DND-41 (cell line): ENCODE results near the gene TMEM14A.

Source experiments
- EZH2 ChIP-seq: IDR thresholded peaks from 3 replicates; pipeline ENCODE4 v1.6.1; 2012; ENCODE audit warnings: borderline replicate concordance, low read depth, mild to moderate bottlenecking, moderate library complexity, low read length, inconsistent platforms; ENCODE audit not compliant: severe bottlenecking
- TF ChIP-seq, protein P1 (sequence below): IDR thresholded peaks from 2 replicates; pipeline ENCODE4 v1.5.1; 2012; ENCODE audit warnings: borderline replicate concordance, low read length, moderate library complexity, mild to moderate bottlenecking; ENCODE audit not compliant: poor library complexity, severe bottlenecking; ENCODE audit errors: extremely low read depth

DNA sequence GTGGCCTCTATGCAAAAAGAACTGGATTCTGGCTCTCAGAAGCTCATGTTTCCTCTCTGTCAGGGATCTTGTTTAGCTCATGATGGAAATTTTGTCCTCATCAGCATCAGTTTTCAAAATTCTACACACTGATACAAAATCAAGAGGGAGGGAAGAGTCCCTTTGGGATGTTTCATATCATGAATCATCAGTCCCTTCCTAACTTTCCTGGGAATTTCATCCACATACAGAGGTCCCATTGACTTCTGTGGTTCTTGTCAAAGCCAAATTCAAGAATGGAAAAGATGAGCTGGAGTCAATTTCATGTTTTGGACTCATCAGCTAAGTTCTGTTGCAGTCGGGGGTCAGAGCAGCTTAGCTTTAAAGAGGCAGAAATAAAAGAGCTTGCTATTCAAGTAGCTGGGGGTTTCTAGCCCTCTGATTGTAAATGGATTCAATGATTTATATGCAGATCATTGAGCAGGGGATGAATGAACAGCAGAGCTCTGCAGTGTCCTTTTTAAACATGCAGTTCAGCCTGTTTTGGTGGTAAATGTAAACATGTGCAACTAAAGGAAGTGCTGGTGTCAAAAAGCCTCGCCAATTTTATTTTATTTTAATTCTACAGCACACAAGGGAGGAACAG, 21.3 kb upstream of the TMEM14A start:
- TF ChIP-seq, protein P1, sequence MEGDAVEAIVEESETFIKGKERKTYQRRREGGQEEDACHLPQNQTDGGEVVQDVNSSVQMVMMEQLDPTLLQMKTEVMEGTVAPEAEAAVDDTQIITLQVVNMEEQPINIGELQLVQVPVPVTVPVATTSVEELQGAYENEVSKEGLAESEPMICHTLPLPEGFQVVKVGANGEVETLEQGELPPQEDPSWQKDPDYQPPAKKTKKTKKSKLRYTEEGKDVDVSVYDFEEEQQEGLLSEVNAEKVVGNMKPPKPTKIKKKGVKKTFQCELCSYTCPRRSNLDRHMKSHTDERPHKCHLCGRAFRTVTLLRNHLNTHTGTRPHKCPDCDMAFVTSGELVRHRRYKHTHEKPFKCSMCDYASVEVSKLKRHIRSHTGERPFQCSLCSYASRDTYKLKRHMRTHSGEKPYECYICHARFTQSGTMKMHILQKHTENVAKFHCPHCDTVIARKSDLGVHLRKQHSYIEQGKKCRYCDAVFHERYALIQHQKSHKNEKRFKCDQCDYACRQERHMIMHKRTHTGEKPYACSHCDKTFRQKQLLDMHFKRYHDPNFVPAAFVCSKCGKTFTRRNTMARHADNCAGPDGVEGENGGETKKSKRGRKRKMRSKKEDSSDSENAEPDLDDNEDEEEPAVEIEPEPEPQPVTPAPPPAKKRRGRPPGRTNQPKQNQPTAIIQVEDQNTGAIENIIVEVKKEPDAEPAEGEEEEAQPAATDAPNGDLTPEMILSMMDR = no peak
- no peak for TF ChIP-seq EZH2
